SK-N-SH treated with all-trans-retinoic acid at 6 μM for 48 hours (cell line): ENCODE data around the gene ELF1.

Source experiments
- CREB5 ChIP-seq: fragments of 250-450 bp; sonication (Bioruptor Pico); IDR thresholded peaks from 2 replicates; pipeline ENCODE4 v1.5.1; 2020; ENCODE audit warnings: low read depth, mild to moderate bottlenecking, moderate library complexity
- GLIS3 ChIP-seq: fragments of 250-450 bp; sonication (Bioruptor Pico); IDR thresholded peaks from 2 replicates; pipeline ENCODE4 v1.5.0; 2020; ENCODE audit warnings: mild to moderate bottlenecking, moderate library complexity
- OSR1 ChIP-seq: fragments of 250-450 bp; sonication (Bioruptor Pico); IDR thresholded peaks from 2 replicates; pipeline ENCODE4 v1.8.0; 2022; ENCODE audit warnings: moderate library complexity, mild to moderate bottlenecking, inconsistent platforms
- PATZ1 ChIP-seq: fragments of 250-450 bp; sonication (Bioruptor Pico); IDR thresholded peaks from 2 replicates; pipeline ENCODE4 v1.8.0; 2020; ENCODE audit warnings: mild to moderate bottlenecking, moderate library complexity, borderline replicate concordance
- RARB ChIP-seq: fragments of 250-450 bp; sonication (Bioruptor Pico); IDR thresholded peaks from 2 replicates; pipeline ENCODE4 v1.8.0; 2021; ENCODE audit warnings: mild to moderate bottlenecking, moderate library complexity
- TCF4 ChIP-seq: fragments of 250-450 bp; sonication (Bioruptor Pico); IDR thresholded peaks from 2 replicates; pipeline ENCODE4 v1.8.0; 2021; ENCODE audit warnings: mild to moderate bottlenecking, moderate library complexity, borderline replicate concordance
- TOX ChIP-seq: fragments of 250-450 bp; sonication (Bioruptor Pico); IDR thresholded peaks from 2 replicates; pipeline ENCODE4 v1.8.0; 2021; ENCODE audit warnings: mild to moderate bottlenecking, moderate library complexity, borderline replicate concordance
- ZFP30 ChIP-seq: fragments of 450-650 bp; formaldehyde crosslinking; IDR thresholded peaks from 2 replicates; pipeline ENCODE4 v1.5.0; 2022; ENCODE audit warnings: mild to moderate bottlenecking, moderate library complexity
- TF ChIP-seq, protein P1 (sequence below): fragments of 250-450 bp; sonication (Bioruptor Pico); IDR thresholded peaks from 2 replicates; pipeline ENCODE4 v1.5.0; 2020; ENCODE audit warnings: mild to moderate bottlenecking, moderate library complexity

- TF ChIP-seq TCF4: no peak
- TF ChIP-seq RARB (CRISPR knock-in tag): no peak
- no peak for TF ChIP-seq GLIS3
- TF ChIP-seq OSR1 (CRISPR knock-in tag): no peak
- no peak for TF ChIP-seq ZFP30 (CRISPR knock-in tag)
- TF ChIP-seq PATZ1 (CRISPR knock-in tag): no peak
- TF ChIP-seq, protein P1, sequence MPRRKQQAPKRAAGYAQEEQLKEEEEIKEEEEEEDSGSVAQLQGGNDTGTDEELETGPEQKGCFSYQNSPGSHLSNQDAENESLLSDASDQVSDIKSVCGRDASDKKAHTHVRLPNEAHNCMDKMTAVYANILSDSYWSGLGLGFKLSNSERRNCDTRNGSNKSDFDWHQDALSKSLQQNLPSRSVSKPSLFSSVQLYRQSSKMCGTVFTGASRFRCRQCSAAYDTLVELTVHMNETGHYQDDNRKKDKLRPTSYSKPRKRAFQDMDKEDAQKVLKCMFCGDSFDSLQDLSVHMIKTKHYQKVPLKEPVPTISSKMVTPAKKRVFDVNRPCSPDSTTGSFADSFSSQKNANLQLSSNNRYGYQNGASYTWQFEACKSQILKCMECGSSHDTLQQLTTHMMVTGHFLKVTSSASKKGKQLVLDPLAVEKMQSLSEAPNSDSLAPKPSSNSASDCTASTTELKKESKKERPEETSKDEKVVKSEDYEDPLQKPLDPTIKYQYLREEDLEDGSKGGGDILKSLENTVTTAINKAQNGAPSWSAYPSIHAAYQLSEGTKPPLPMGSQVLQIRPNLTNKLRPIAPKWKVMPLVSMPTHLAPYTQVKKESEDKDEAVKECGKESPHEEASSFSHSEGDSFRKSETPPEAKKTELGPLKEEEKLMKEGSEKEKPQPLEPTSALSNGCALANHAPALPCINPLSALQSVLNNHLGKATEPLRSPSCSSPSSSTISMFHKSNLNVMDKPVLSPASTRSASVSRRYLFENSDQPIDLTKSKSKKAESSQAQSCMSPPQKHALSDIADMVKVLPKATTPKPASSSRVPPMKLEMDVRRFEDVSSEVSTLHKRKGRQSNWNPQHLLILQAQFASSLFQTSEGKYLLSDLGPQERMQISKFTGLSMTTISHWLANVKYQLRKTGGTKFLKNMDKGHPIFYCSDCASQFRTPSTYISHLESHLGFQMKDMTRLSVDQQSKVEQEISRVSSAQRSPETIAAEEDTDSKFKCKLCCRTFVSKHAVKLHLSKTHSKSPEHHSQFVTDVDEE (CRISPR knock-in tag): no peak
- no peak for TF ChIP-seq CREB5 (CRISPR knock-in tag)
- TF ChIP-seq TOX (CRISPR knock-in tag): no peak
Measured at GRCh38 chr13:40941581-40941980, 77.5 kb downstream of the ELF1 start.
